Activated CD4-positive, alpha-beta T cell treated with anti-CD3 and anti-CD28 coated beads for 4 hours (primary cell): ENCODE results near the gene NT5C.
"Not testable (repeated sequence)": the region's sequence is repeated elsewhere in the genome, so short reads cannot be mapped to it uniquely, and the experiment has no call there.

Source experiments
- DNase-seq, 2 donors: peaks; one replicate each; pipeline ENCODE4 v3.0.0-alpha.2; 2020

Gene NT5C

GRCh38 chr17:75131278-75132017 is at the start of gene NT5C:
Gene NT5C (minus strand): TSS chr17:75131742. CDS start chr17:75131707, 35 bp downstream.
- peak; percentile 53 to 64 for DNase-seq

GRCh38 chr17:75181110-75181509 is 49.6 kb upstream of the NT5C start:
- DNase-seq: no peak

- DNase-seq: no peak
Observed at GRCh38 chr17:75178453-75178852, 46.9 kb upstream of the NT5C start.

DNA sequence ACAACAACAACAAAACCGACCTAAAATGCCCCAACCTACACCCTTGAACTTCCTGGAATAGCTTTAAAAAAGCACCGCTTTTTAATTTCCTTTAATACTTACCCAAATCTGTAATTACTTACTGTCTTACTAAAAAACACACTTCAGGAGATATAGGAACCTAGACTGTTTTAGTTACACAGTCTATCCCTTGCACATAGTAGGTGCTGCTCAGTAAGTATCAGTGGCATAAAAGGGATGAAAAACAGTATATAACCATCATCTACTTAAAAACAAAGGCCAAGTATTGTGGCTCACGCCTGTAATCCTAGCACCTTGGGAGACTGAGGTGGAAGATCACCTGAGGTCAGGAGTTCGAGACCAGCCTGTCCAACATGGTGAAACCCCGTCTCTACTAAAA is 45.1 kb upstream of the NT5C start:
- no peak for DNase-seq

GRCh38 chr17:75174996-75175395 is 43.5 kb upstream of the NT5C start:
- no peak for DNase-seq

DNA sequence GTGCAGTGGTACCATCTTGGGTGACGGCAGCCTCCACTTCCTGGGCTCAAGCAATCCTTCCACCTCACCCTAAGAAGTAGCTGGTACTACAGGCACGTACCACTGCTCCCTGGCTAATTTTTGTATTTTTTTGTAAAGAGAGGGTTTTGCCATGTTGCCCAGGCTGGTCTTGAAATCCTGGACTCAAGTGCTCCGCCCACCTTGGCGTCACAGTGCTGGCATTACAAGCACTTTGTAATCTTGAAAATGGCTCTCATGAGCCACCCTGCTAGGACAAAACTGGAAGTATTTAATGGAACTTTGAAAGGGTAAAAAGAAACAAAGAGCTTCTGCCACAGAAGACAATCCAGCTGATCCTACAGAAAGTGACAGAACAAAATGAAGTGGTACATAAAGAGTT is 42.0 kb upstream of the NT5C start:
- DNase-seq: no peak

- DNase-seq: no peak
Observed at GRCh38 chr17:75168998-75169397, 37.5 kb upstream of the NT5C start.

DNA sequence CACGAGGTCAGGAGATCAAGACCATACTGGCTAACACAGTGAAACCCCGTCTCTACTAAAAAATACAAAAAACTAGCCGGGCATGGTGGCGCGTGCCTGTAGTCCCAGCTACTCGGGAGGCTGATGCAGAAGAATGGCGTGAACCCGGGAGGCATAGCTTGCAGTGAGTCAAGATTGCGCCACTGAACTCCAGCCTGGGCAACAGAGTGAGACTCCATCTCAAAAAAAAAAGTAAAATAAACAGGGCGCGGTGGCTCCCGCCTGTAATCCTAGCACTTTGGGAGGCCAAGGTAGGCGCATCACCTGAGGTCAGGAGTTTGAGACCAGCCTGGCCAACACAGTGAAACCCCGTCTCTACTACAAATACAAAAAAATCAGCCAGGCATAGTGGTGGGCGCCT is 33.1 kb upstream of the NT5C start:
- not testable (repeated sequence) for DNase-seq

DNA sequence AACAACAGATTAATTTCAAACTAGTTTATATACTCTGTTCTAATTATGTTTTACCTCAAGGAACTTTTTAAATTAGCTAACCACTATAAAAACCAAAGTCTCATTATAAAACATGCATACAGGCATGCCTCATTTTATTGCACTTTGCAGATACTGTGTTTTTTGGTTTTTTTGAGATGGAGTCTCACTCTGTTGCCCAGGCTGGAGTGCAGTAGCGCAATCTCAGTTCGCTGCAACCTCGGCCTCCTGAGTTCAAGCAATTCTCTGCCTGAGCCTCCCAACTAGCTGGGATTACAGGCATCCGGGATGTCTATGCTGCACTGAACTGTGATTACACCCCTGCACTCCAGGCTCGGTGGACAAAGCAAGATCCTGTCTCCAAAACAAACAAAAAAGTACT is 31.5 kb upstream of the NT5C start:
- no peak for DNase-seq

- no peak for DNase-seq
Observed at GRCh38 chr17:75160211-75160610, 28.7 kb upstream of the NT5C start.

DNA sequence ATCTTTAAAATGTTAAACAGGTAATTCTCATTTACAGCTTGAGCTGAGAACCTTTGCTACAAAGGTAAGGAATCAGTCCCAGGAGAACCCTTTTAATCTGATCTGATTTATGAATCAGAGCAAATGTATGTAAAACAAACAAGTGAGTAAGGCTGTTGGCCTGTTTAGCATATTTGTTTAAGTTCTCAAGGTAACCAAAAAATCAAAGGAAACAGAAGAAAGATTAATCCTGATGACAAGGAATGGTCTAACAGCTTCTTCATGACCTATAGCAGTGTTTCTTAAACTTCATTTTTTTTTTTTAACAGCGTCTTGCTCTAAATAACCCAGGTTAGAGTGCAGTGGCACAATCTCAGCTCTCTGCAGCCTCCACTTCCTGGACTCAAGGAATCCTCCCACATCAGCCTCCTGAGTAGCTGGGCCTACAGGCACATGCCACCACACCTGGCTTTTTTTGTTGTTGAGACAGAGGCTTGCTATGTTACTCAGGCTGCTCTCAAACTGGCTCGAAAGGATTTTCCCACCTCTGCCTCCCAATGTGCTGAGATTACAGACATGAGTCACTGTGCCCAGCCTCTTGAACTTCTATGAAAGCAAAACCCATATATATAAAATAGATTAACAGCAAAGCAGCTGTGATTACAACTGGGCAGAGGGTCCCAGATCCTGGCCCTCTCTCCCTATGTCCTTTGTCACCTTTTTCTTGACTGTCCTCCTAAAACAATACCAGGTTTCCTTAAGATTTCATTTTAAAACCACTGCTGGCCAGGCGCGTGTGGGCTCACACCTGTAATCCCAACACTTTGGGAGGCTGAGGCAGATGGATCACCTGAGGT is 27.9 kb upstream of the NT5C start:
- DNase-seq: no peak

DNA sequence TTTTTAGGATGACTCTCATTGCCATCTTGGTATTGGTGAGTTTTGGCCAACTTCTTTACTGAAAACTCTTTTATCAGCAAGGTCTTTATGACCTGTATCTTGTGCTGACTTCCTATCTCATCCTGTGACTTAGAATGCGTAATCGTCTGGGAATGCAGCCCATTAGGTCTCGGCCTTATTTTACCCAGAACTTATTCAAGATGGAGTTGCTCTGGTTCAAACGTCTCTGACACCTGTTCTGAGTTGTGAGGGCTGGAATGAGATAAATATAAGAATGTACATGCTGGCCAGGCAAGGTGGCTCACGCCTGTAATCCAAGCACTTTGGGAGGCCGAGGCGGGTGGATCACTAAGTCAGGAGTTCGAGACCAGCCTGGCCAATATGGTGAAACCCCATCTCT is 26.9 kb upstream of the NT5C start:
- not testable (repeated sequence) for DNase-seq

GRCh38 chr17:75155191-75155601 is 23.7 kb upstream of the NT5C start:
- no peak for DNase-seq

DNA sequence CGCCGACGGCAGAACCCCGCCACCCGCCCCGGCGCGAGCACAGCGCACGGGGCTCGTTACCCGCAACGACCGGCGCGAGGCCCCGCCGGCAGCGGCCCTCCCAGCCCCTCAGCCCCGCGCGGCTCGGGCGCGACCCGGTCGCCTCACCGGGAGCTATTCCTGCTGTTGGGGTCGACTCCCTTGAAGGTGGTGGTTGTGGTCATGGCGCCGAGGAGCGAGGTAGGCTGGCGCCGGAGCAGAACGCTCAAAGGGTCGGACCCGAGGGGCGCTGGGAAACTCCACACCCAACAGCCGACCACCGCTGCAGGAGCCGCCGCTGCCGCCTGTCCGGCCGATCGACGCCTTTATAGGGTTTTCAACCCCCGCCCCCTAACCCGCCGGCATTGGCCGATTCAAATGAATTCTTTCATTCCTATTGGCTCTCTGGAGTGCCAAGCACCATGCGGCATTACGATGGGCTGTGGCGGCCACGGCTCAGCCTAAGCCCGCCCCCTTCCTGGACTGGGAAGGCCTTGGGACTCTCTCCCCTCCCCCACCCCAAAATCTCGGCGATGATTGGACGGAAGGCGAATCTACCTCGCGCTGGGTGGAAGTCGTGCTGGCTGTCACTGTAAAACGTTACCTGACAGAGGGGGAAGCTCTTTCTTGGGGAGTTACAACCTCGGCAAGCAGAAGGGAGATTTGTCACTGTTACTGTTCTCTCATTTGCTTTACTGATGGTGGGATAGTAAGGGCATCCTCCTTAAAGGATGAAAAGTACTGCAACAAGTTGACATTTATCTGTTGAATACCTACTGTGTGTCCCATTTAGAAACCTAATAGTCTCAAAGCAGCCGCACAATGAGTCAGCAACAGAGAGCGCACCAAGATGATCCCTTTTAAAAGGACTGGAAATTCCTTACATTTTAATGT is 22.9 kb upstream of the NT5C start, which contains the start of gene JPT1:
TSS of gene JPT1 (minus strand) at position 318 of the 912 bp plus-strand sequence. CDS start at position 203, 115 bp downstream.
- peak; percentile 98 to 99 for DNase-seq

DNA sequence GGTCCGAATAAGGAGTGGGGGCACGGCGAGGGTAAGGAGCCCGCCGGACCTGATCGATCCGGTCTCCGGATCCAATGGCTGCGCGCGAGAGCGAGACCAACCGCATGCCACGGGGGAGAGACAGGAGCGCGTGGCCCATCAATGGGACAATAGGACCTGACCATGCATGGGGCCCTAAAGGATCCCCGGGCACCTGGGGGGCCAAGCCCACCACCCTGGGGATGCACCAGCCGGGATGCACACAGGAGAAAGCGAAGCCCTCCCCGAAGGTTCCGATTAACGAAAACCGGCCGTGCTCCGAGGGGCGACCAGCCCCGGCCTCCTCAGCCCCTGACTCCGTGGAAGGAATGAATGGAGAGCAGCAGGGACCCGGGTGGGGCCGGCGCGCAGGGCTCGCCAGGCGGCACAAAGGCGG is 22.2 kb upstream of the NT5C start:
- DNase-seq: peak in 1 of 2 donors; percentile 15

DNA sequence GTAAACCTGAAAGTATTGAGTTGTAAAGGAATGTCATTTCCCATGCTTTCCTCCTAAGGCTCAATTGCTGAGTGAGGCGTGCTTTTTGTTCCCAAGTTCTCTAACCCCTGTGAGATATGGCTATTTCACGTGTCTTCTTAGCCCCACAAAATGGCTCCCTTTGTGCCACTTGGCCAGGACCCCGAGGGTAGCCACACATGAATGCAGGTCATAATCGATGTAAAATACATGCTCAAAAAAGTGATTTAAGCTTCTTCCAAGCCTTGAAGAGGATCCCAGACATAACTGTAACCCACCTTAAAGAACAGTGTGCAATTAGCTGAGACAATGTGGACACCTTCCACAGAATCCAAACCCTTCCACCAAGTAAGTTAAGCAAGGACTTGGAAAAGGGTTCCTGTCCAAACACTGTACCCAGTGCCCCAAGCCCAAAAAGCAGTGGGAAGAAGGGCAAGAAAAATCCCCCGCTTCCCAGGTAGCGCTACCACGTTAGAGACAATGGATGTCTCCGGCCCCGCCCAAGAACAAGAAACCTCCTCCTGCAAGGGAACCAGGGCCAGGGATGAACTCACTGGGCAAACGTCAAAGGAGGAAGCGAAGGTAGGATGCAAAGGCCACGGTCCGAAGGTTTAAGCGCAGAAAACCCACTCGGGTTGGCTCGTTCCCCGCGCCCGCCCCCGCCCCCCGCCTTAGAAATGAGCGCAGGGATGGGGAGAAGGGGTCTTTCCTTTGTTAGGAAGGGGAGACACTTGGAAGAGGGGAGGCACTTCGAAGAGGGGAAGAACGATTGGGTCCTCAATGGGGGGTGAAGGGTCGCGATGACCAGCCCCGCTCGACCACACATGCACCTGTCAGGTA is 21.6 kb upstream of the NT5C start:
- peak in 1 of 2 donors; percentile 18 for DNase-seq

DNA sequence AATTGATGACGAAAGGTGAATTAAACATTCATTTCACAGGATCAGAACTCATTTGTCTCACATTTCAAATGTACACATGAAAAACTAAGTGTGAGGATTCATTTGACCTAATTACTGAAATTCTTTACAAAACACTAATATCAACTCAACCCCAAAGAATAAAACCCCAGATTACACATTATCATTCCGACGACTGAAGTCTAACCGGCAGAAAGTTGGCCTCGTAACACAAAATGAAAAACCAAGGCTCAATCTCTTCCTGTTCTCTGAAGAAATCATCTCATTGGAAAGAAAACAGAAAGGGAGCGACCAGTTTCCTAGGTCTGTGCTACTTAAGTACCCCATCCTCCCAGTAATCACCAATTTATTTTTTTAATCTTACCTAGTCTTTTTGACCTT is 21.0 kb upstream of the NT5C start:
- no peak for DNase-seq

GRCh38 chr17:75151930-75152329 is 20.4 kb upstream of the NT5C start:
- DNase-seq: no peak

- DNase-seq: no peak
Observed at GRCh38 chr17:75147878-75148546, 16.5 kb upstream of the NT5C start.

DNA sequence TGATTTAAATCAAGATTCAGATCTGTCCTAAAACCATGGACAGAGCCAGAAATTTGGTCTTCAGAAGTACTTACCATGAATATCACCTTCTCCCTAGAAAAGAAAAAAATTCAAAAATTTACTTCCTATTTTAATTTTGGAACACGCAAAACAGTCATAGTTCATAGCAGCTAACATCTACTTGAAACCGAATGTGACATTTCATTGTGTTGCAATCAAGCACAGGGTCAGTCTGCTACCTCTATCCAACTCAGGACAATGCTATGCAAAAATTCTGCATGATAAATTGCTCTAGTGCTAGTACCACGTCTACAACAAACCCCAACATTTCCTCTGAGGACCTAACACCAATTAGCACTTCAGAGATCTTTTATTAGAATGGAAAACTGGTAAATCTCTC is 15.1 kb upstream of the NT5C start:
- no peak for DNase-seq

- no peak for DNase-seq
Observed at GRCh38 chr17:75144816-75145512, 13.4 kb upstream of the NT5C start.
